Endothelial cell of hepatic sinusoid (primary cell): ENCODE results near the gene HSD11B1L.

ENCODE experiments used
- in situ Hi-C: cut with HindIII; loops from 2 replicates; pipeline ENCODE4 v1.10.0; 2017; ENCODE audit warnings: low sequenced_read_pairs

Gene HSD11B1L

DNA sequence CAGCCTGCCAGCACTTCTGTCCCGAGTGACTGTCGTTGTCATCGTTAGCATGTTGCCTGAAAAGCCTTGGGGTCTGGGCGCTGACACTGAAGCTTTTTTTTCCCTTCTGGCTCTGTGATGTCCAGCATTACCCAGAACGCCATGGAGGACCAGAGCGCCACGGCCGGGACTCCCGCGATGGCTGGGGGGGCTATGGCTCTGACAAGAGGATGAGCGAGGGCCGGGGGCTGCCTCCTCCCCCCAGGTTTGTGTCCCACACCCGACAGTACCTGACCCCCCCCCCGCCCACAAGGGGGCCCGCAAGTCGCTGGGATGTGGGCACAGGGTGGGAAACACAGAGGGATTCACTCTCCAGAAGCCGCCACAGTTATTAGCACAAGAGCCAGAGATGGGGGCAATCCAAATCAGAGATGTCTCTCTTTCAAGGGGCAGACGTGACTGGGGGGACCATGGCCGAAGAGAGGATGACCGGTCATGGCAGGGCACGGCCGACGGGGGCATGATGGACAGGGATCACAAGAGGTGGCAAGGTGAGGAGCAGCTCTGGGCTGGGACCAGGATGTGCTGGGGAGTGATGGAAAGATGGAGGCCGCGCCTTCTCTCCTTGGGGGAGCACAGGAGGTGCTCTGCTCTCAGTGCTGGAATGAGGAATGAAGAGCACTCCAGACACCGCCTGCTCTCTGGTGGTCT is 13.8 kb upstream of the HSD11B1L start:
- in situ Hi-C loops, result no loop called here

GRCh38 chr19:5667751-5668271 is 13.0 kb upstream of the HSD11B1L start:
- in situ Hi-C loops, result no loop called here

- in situ Hi-C loops, result no loop called here
Measured at GRCh38 chr19:5669212-5669611, 11.6 kb upstream of the HSD11B1L start.

DNA sequence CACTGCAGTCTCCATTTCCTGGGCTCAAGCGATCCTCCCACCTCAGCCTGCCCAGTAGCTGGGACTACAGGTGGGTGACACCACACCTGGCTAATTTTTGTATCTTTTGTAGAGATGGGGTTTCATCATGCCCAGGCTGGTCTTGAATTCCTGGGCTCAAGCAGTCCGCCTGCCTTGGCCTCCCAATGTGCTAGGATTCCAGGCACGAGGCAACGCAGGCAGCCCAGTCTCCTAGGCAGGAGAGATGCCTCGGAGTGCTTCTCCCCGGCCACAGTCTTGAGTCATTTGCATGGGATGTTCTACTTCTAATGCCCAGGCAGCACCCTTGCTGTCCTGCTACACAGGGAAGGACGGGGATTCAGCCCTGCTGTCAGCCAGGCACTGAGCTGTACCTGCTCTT is 9.2 kb upstream of the HSD11B1L start:
- in situ Hi-C loops, result no loop called here

- in situ Hi-C loops, result no loop called here
Measured at GRCh38 chr19:5672708-5673459, 7.9 kb upstream of the HSD11B1L start.

DNA sequence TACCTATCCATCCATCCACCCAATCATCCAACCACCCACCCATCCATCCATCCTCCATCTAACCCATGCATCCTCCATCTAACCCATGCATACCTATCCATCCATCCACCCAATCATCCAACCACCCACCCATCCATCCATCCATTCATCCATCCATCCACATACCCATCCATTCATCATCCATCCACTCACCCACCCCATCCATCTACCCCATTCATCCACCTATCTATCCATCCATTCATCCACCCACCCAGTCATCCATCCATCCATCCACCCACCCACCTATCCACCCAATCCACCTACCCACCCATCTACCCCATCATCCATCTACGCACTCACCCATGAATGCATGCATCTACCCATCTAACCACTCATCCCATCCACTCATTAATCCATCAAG is 7.1 kb upstream of the HSD11B1L start:
- in situ Hi-C loops, result no loop called here

GRCh38 chr19:5674714-5675113 is 6.1 kb upstream of the HSD11B1L start:
- in situ Hi-C loops, result no loop called here

DNA sequence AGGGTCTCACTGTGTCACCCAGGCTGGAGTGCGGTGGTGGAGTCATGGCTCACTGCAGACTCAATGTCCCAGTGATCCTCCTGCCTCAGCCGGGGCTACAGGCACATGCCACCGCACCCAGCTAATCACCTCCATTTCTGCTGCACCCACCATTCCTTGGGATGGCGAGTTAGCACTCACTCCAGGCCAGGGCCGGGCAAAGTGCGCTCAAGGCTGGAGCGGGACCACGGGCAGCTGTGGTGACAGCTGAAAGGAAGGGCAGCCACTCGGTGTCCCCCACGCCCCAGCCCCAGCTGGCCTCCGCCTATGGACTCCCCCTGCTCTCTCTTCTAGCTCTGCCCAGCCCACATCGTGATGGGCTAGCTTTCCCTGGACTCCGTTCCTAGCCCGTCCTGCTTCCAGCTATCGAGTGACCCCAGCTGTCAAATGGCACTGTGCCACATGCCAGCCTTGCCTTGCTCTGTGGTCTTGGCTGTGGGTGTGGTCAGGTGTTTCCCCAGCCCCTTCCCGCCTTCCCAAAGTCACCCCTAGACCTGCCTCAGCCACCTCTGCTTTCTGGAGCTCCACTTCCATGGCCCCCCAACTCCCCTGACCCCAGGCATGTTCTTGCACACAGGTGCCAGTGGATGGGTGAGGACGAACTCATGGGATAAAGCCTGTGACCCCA is 4.6 kb upstream of the HSD11B1L start:
- in situ Hi-C loops, result no loop called here

GRCh38 chr19:5676772-5677105 is 4.1 kb upstream of the HSD11B1L start:
- in situ Hi-C loops, result no loop called here

DNA sequence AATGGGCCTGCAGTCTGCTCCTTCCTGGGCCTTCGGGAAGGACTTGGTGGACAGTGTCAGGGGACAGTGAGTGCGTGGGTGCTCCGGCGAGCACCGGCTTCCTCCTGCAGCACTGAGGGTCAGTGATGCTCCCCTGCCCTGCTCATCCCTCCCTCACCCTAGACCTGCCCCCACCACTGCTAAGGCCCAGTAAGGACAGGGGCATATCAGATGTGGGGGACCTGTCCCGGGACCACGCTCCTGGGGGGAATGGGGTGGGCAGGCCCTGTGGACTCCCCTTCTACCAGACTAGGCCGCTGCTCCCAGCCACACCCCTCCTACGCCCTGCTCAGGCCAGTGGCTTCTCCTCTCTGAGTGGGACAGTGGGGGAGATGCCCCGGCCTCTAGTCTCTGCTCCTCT is 3.7 kb upstream of the HSD11B1L start:
- in situ Hi-C loops, result no loop called here

DNA sequence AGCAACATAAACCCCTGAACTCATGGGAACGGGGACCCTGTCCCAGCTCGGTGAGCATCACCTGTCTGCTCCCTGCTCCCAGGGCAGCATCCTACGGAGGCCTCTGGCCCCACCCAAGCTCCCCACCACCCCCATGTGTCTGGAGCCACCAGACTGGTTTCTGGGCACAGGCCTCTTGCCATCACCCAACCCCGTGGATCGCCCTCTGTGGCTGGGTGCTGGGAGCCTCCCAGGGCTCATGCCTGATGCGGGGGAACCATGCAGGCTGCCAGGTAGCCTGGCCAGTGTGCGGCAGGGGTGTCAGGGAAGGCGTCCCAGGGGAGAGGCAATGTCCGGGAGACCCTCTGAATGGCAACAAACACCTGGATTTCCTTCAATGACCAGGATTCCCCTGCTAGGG is 3.2 kb upstream of the HSD11B1L start:
- in situ Hi-C loops, result no loop called here

- in situ Hi-C loops, result no loop called here
Measured at GRCh38 chr19:5678071-5678718, 2.6 kb upstream of the HSD11B1L start.

DNA sequence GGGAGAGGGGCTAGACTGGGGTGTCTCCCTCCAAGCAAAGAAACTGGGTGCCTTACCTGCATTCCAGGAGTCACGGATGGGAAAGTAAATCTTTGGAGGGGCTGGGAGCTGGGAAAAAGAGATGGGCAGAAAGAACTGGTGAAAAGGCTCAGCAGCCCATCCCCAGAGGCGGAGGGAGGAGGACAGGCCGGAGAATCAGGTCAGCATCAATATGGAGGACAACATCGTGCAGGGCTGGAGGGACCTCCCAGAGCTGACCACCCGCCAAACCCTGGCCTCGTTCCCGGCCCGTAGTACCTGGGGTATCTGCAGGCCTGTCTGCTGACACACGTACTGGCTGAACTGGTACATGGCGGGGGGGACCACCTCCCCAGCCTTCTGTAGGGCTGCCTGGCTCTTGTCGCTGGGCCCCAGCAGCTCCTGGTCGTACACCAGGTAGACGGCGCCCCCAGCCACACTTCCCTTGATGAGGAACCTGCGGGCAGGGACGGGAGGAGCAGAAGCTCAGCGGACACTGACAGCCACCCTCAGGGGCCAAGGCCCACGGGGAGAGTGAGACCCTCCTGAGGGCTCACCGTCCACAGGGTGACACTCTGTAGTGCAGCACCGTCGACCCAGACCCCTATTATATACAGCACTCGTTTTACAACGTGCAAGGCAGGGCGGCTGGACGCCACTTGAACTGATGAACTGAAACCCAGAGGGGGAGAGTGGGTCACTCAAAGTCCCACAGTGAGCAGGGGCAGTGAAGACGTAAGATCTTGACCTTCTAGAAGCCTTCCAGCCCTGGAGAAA is 1.3 kb upstream of the HSD11B1L start:
- in situ Hi-C loops, result no loop called here

DNA sequence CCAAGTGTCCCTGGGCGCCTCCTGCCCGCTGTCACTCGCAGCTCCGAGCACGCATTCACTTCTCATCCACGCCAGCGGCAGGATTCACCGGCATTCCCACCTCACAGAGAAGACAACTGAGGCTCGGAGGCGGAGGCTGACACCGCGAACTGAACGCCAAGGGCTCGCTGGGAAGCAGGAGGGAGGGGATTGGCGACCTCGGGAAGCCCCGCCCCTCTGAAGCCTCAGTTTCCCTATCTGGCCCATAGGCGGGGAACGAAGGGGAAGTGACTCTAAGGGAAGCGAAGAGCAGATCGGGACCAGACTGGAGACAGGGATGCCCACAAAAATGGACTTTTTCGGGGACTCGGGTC is 767 bp upstream of the HSD11B1L start:
- in situ Hi-C loops, result no loop called here

- in situ Hi-C loops, result no loop called here
Measured at GRCh38 chr19:5681391-5682106, 722 bp downstream of the HSD11B1L start.

- in situ Hi-C loops, result no loop called here
Measured at GRCh38 chr19:5682107-5682482, 1.3 kb downstream of the HSD11B1L start.

- in situ Hi-C loops, result no loop called here
Measured at GRCh38 chr19:5683177-5683886, 2.5 kb downstream of the HSD11B1L start.

- in situ Hi-C loops, result no loop called here
Measured at GRCh38 chr19:5684694-5685430, 4.0 kb downstream of the HSD11B1L start.

DNA sequence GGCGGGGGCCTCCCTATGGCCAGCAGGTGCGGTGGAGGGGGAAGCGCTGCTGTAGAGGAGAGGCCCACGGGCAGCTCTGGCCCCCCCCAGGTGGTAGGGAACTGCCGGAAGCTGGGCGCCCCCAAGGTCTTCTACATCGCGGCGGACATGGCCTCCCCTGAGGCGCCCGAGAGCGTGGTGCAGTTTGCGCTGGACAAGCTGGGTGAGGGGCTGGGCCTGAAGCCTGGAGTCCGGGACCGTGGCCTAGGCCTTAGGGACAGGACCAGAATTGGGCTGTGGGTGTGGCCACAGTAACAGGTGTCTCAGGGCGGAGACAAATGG is 5.5 kb downstream of the HSD11B1L start:
- in situ Hi-C loops, result no loop called here
